IMR-90 (cell line): Measurements from ENCODE around the gene TKFC.

Source experiments
- BHLHE40 ChIP-seq: fragments of 150-350 bp; IDR thresholded peaks from 2 replicates; pipeline ENCODE4 v1.6.1; 2016; ENCODE audit warnings: mild to moderate bottlenecking, low read depth, low read length
- CEBPB ChIP-seq: IDR thresholded peaks from 2 replicates; pipeline ENCODE4 v1.6.1; 2012; ENCODE audit warnings: low read depth, low read length, improper control_type of control experiment
- FOS ChIP-seq: fragments of 150-350 bp; IDR thresholded peaks from 2 replicates; pipeline ENCODE4 v1.6.1; 2016; ENCODE audit warnings: low read depth, low read length
- MAFK ChIP-seq: IDR thresholded peaks from 2 replicates; pipeline ENCODE4 v1.6.1; 2012; ENCODE audit warnings: low read depth, low read length, improper control_type of control experiment
- MXI1 ChIP-seq: IDR thresholded peaks from 2 replicates; pipeline ENCODE4 v1.6.1; 2012; ENCODE audit warnings: low read depth, mild to moderate bottlenecking, low read length, moderate library complexity, borderline replicate concordance
- POLR2A ChIP-seq: IDR thresholded peaks from 2 replicates; pipeline ENCODE4 v1.6.1; 2012; ENCODE audit warnings: mild to moderate bottlenecking, low read depth, low read length
- RCOR1 ChIP-seq: IDR thresholded peaks from 2 replicates; pipeline ENCODE4 v1.6.1; 2012; ENCODE audit warnings: mild to moderate bottlenecking, low read length, improper control_type of control experiment; ENCODE audit not compliant: insufficient replicate concordance
- RFX5 ChIP-seq: IDR thresholded peaks from 2 replicates; pipeline ENCODE4 v1.8.0; 2012; ENCODE audit warnings: low read depth, mild to moderate bottlenecking, low read length, moderate library complexity
- SMC3 ChIP-seq: fragments of 150-350 bp; IDR thresholded peaks from 2 replicates; pipeline ENCODE4 v1.6.1; 2016; ENCODE audit warnings: low read depth, mild to moderate bottlenecking, antibody characterized with exemption, low read length, moderate library complexity
- TF ChIP-seq, protein P1 (sequence below): conservative IDR thresholded peaks from 2 replicates; pipeline ENCODE4 v1.5.1; 2012; ENCODE audit warnings: mild to moderate bottlenecking, low read depth, low read length, improper control_type of control experiment

DNA sequence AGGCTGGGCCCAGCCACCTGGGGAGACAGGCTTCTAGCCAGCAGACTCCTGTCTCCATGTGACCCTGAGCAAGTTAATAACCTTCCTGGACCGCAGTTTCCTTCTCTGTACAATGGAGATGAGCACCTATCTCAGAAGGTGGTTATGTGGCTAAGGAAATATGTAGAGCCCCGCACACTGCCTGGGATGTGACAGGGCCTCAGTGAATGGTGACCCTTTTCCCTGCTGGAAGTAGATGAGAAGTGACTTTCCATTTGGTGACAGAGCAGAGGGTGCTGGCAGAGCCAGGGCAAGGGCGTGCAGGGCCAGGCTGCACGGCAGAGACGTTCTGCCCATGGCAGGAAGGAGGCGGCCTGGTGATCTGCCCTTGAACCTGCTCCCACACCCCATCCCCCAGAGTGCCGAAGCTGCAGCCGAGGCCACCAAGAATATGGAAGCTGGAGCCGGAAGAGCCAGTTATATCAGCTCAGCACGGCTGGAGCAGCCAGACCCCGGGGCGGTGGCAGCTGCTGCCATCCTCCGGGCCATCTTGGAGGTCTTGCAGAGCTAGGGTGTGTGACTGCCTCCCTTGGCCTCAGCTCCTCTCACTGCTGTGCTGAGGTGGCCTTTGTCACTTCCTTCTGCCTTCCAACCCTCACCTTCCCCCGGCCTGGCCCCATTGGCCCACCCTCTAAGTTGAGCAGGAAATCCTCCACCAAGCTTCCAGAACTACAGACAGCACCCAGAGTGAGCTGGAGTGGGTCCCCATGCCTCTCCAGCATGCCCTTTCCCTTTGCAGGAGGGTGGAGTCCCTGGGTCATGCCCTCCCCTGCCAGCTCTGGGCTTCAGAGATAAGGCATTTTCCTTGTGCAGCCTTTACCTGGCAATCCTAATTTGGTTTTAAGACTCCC lies 13.2 kb downstream of the TKFC start:
- no peak for TF ChIP-seq POLR2A
- no peak for TF ChIP-seq MAFK
- TF ChIP-seq FOS: no peak
- TF ChIP-seq, protein P1, sequence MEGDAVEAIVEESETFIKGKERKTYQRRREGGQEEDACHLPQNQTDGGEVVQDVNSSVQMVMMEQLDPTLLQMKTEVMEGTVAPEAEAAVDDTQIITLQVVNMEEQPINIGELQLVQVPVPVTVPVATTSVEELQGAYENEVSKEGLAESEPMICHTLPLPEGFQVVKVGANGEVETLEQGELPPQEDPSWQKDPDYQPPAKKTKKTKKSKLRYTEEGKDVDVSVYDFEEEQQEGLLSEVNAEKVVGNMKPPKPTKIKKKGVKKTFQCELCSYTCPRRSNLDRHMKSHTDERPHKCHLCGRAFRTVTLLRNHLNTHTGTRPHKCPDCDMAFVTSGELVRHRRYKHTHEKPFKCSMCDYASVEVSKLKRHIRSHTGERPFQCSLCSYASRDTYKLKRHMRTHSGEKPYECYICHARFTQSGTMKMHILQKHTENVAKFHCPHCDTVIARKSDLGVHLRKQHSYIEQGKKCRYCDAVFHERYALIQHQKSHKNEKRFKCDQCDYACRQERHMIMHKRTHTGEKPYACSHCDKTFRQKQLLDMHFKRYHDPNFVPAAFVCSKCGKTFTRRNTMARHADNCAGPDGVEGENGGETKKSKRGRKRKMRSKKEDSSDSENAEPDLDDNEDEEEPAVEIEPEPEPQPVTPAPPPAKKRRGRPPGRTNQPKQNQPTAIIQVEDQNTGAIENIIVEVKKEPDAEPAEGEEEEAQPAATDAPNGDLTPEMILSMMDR: no peak
- no peak for TF ChIP-seq RFX5
- no peak for TF ChIP-seq MXI1
- no peak for TF ChIP-seq RCOR1
- TF ChIP-seq SMC3: no peak
- TF ChIP-seq CEBPB: no peak
- no peak for TF ChIP-seq BHLHE40
